GM12878 (cell line): ENCODE data around the gene STK38.

Experiments
- CBFB ChIP-seq: IDR thresholded peaks from 2 replicates; pipeline ENCODE4 v1.6.1; 2016; ENCODE audit warnings: antibody characterized with exemption, low read depth
- CHD1 ChIP-seq: IDR thresholded peaks from 2 replicates; pipeline ENCODE4 v1.6.1; 2012; ENCODE audit warnings: low read depth, low read length, improper control_type of control experiment
- EZH2 ChIP-seq: IDR thresholded peaks from 2 replicates; pipeline ENCODE4 v1.6.1; 2012; ENCODE audit warnings: low read depth, mild to moderate bottlenecking, control low read depth, inconsistent platforms, low read length, borderline replicate concordance; ENCODE audit not compliant: control insufficient read depth
- JUNB ChIP-seq: IDR thresholded peaks from 2 replicates; pipeline ENCODE4 v1.6.1; 2016; ENCODE audit warnings: antibody characterized with exemption, mild to moderate bottlenecking
- JUND ChIP-seq: IDR thresholded peaks from 2 replicates; pipeline ENCODE4 v1.6.1; 2012; ENCODE audit warnings: low read depth, mild to moderate bottlenecking, low read length, improper control_type of control experiment, moderate library complexity
- POLR2AphosphoS5 ChIP-seq: IDR thresholded peaks from 2 replicates; pipeline ENCODE4 v1.6.1; 2011; ENCODE audit warnings: mild to moderate bottlenecking, low read length, inconsistent platforms
- SIN3A ChIP-seq: IDR thresholded peaks from 2 replicates; pipeline ENCODE4 v1.6.1; 2012; ENCODE audit warnings: low read depth, low read length, improper control_type of control experiment
- TAF1 ChIP-seq: IDR thresholded peaks from 2 replicates; pipeline ENCODE4 v1.6.1; 2011; ENCODE audit warnings: mild to moderate bottlenecking, low read depth, low read length, borderline replicate concordance
- TCF12 ChIP-seq: IDR thresholded peaks from 2 replicates; pipeline ENCODE4 v1.6.1; 2011; ENCODE audit warnings: low read depth, mild to moderate bottlenecking, low read length
- YBX1 ChIP-seq: fragments of 450-650 bp; IDR thresholded peaks from 2 replicates; pipeline ENCODE4 v1.6.1; 2016; ENCODE audit warnings: antibody characterized with exemption
- YY1 ChIP-seq: IDR thresholded peaks from 2 replicates; pipeline ENCODE4 v1.6.1; 2011; ENCODE audit warnings: low read depth, mild to moderate bottlenecking, low read length
- TF ChIP-seq, protein P1 (sequence below), 3 experiments: IDR thresholded peaks in 2 of 3; conservative IDR thresholded peaks in 1 of 3; 2 replicates each; pipeline ENCODE4 v1.5.1; 2011; ENCODE audit warnings: low read depth in 3 of 3, low read length in 3 of 3, mild to moderate bottlenecking in 3 of 3, control low read depth in 2 of 3, moderate library complexity in 2 of 3, inconsistent platforms in 1 of 3, mixed read lengths in 1 of 3; ENCODE audit not compliant: control insufficient read depth in 2 of 3, insufficient read depth in 1 of 3; ENCODE audit errors: extremely low read depth in 1 of 3

DNA sequence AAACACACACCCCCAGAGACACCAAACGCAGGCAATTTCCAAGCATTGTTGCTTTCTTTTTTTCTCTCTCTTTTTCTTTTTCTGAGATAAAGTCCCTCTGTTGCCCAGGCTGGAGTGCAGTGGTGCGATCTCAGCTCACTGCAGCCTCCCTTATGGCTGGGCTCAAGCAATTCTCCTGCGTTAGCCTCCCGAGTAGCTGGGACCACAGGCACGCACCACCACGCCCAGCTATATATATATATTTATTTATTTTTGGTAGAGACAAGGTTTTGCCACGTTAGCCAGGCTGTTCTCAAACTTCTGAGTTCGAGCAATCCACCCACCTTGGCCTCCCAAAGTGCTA lies 32.9 kb upstream of the STK38 start:
- TF ChIP-seq, protein P1, sequence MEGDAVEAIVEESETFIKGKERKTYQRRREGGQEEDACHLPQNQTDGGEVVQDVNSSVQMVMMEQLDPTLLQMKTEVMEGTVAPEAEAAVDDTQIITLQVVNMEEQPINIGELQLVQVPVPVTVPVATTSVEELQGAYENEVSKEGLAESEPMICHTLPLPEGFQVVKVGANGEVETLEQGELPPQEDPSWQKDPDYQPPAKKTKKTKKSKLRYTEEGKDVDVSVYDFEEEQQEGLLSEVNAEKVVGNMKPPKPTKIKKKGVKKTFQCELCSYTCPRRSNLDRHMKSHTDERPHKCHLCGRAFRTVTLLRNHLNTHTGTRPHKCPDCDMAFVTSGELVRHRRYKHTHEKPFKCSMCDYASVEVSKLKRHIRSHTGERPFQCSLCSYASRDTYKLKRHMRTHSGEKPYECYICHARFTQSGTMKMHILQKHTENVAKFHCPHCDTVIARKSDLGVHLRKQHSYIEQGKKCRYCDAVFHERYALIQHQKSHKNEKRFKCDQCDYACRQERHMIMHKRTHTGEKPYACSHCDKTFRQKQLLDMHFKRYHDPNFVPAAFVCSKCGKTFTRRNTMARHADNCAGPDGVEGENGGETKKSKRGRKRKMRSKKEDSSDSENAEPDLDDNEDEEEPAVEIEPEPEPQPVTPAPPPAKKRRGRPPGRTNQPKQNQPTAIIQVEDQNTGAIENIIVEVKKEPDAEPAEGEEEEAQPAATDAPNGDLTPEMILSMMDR (IDR thresholded peaks at IDR 0.05 in 2 of 3, conservative IDR thresholded peaks at IDR 0.05 in 1 of 3; ENCODE audit: control insufficient read depth in 2 of 3, extremely low read depth in 1 of 3, insufficient read depth in 1 of 3, low read depth in 3 of 3, low read length in 3 of 3): no peak
- TF ChIP-seq EZH2: no peak
- no peak for TF ChIP-seq TCF12
- no peak for TF ChIP-seq YY1
- TF ChIP-seq SIN3A: no peak
- no peak for TF ChIP-seq TAF1
- no peak for TF ChIP-seq CBFB
- TF ChIP-seq CHD1: no peak
- TF ChIP-seq JUNB: no peak
- TF ChIP-seq POLR2AphosphoS5: no peak
- no peak for TF ChIP-seq YBX1
- TF ChIP-seq JUND: no peak
